GM23338 (cell line): Measurements from ENCODE around the gene EYS. TPM values are rescaled to one million over a fixed set of nuclear protein-coding genes. Genes with fewer than 3 reads are reported as not detected.

Source experiments
- ATAC-seq: fragments of 200-7000 bp; cut with Tn5 transposase; 3 replicates; pipeline ENCODE4 v1.9.1; 2020
- DNase-seq: peaks from one replicate; pipeline ENCODE4 v3.0.0-alpha.2; 2015; ENCODE audit warnings: low spot score
- H2AFZ ChIP-seq: fragments of 200-600 bp; sonication (generic); 2 replicates; pipeline ENCODE4 v1.8.0; 2016; ENCODE audit warnings: antibody characterized with exemption, mild to moderate bottlenecking, moderate library complexity
- H3F3A ChIP-seq: fragments of 200-600 bp; sonication (generic); replicated peaks from 2 replicates; pipeline ENCODE4 v1.8.0; 2017; ENCODE audit warnings: antibody characterized with exemption, mixed run types, low read depth
- H3K27ac ChIP-seq: fragments of 200-600 bp; sonication (generic); 2 replicates; pipeline ENCODE4 v1.6.1; 2016; ENCODE audit warnings: low read depth
- H3K27me3 ChIP-seq: fragments of 200-600 bp; sonication (generic); 2 replicates; pipeline ENCODE4 v1.8.0; 2016; ENCODE audit warnings: mild to moderate bottlenecking, mixed run types, moderate library complexity; ENCODE audit not compliant: insufficient read depth
- H3K36me3 ChIP-seq: fragments of 200-600 bp; sonication (generic); 2 replicates; pipeline ENCODE4 v1.8.0; 2016; ENCODE audit warnings: mild to moderate bottlenecking; ENCODE audit not compliant: insufficient read depth
- H3K4me1 ChIP-seq: fragments of 200-600 bp; sonication (generic); 2 replicates; pipeline ENCODE4 v1.8.0; 2016; ENCODE audit warnings: mild to moderate bottlenecking, moderate library complexity; ENCODE audit not compliant: insufficient read depth
- H3K4me2 ChIP-seq: fragments of 200-600 bp; sonication (generic); 2 replicates; pipeline ENCODE4 v1.7.1; 2017; ENCODE audit warnings: mixed run types
- H3K4me3 ChIP-seq: fragments of 200-600 bp; sonication (generic); 2 replicates; pipeline ENCODE4 v1.6.1; 2016; ENCODE audit warnings: mixed run types
- H3K79me2 ChIP-seq: fragments of 200-600 bp; sonication (generic); replicated peaks from 2 replicates; pipeline ENCODE4 v1.8.0; 2017; ENCODE audit warnings: mild to moderate bottlenecking; ENCODE audit not compliant: insufficient read depth
- H3K9me2 ChIP-seq: fragments of 200-600 bp; sonication (generic); 2 replicates; pipeline ENCODE4 v1.8.0; 2017; ENCODE audit not compliant: insufficient read depth
- H4K20me1 ChIP-seq: fragments of 200-600 bp; sonication (generic); replicated peaks from 2 replicates; pipeline ENCODE4 v1.8.0; 2017; ENCODE audit warnings: mild to moderate bottlenecking; ENCODE audit not compliant: insufficient read depth
- H3K27ac Mint-ChIP-seq: 2 replicates; pipeline ENCODE4 v1.8.0; 2020; ENCODE audit warnings: inconsistent platforms, mild to moderate bottlenecking, moderate library complexity, mixed read lengths
- H3K27me3 Mint-ChIP-seq: 3 replicates; pipeline ENCODE4 v1.8.0; 2022; ENCODE audit warnings: low read depth, mild to moderate bottlenecking, moderate library complexity, mixed read lengths, inconsistent platforms; ENCODE audit not compliant: insufficient read depth, poor library complexity
- H3K36me3 Mint-ChIP-seq: 3 replicates; pipeline ENCODE4 v1.8.0; 2021; ENCODE audit warnings: low read depth, mild to moderate bottlenecking, inconsistent platforms, moderate library complexity, mixed read lengths
- H3K4me1 Mint-ChIP-seq: 3 replicates; pipeline ENCODE4 v1.8.0; 2020; ENCODE audit warnings: mild to moderate bottlenecking, inconsistent platforms, mixed read lengths
- H3K4me3 Mint-ChIP-seq: 3 replicates; pipeline ENCODE4 v1.8.0; 2021; ENCODE audit warnings: moderate library complexity, mild to moderate bottlenecking, inconsistent platforms, mixed read lengths
- H3K9me3 Mint-ChIP-seq: 3 replicates; pipeline ENCODE4 v1.8.0; 2020; ENCODE audit warnings: moderate library complexity, mild to moderate bottlenecking, inconsistent platforms, mixed read lengths
- CREB1 ChIP-seq: fragments of 250-450 bp; sonication (Bioruptor Pico); IDR thresholded peaks from 2 replicates; pipeline ENCODE4 v1.5.0; 2020; ENCODE audit warnings: low read depth, mild to moderate bottlenecking, moderate library complexity
- EZH2 ChIP-seq: fragments of 200-600 bp; sonication (generic); IDR thresholded peaks from one replicate; pipeline ENCODE4 v1.8.0; 2017; ENCODE audit warnings: antibody characterized with exemption, mild to moderate bottlenecking, low read depth; ENCODE audit not compliant: unreplicated experiment
- EZH2phosphoT487 ChIP-seq: fragments of 200-600 bp; sonication (generic); IDR thresholded peaks from one replicate; pipeline ENCODE4 v1.8.1; 2018; ENCODE audit warnings: antibody characterized with exemption; ENCODE audit not compliant: unreplicated experiment
- JUNB ChIP-seq: IDR thresholded peaks from one replicate; pipeline ENCODE4 v1.6.1; 2016; ENCODE audit warnings: antibody characterized with exemption; ENCODE audit not compliant: unreplicated experiment
- NANOG ChIP-seq: IDR thresholded peaks from 2 replicates; pipeline ENCODE4 v1.6.1; 2016; ENCODE audit warnings: antibody characterized with exemption, borderline replicate concordance
- POLR2AphosphoS5 ChIP-seq: IDR thresholded peaks from 2 replicates; pipeline ENCODE4 v1.6.1; 2016; ENCODE audit warnings: antibody characterized with exemption, low read depth
- STAT1 ChIP-seq: IDR thresholded peaks from one replicate; pipeline ENCODE4 v1.6.1; 2016; ENCODE audit warnings: antibody characterized with exemption; ENCODE audit not compliant: unreplicated experiment
- ZNF114 ChIP-seq: fragments of 250-450 bp; sonication (Bioruptor Pico); IDR thresholded peaks from 2 replicates; pipeline ENCODE4 v1.5.0; 2020; ENCODE audit warnings: mild to moderate bottlenecking, moderate library complexity
- ZNF331 ChIP-seq: fragments of 250-450 bp; sonication (Bioruptor Pico); IDR thresholded peaks from 2 replicates; pipeline ENCODE4 v1.5.0; 2020; ENCODE audit warnings: low read depth, mild to moderate bottlenecking, moderate library complexity
- polyA plus RNA-seq: library from polyadenylated mRNA; unstranded; fragments of >200 nt; fragmentation: Nextera tagmentation; extraction: Ambion mirVana; gene quantifications from 2 replicates; pipeline ENCODE4 v1.2.1, GENCODE V29; 2016
- total RNA-seq: library from RNA; depleted of rRNA; stranded (reverse); fragments of >200 nt; shearing (Covaris generic); gene quantifications from 2 replicates; pipeline ENCODE4 v1.2.3, GENCODE V29; 2014
- TF ChIP-seq, protein P1 (sequence below), 2 experiments: fragments of 200-600 bp in 1 of 2; sonication (generic) in 1 of 2; conservative IDR thresholded peaks; 2 replicates each; pipeline versions ENCODE4 v1.5.1 to v1.6.1; 2016 to 2017; ENCODE audit warnings: antibody characterized with exemption in 2 of 2, low read depth in 2 of 2, mild to moderate bottlenecking in 2 of 2, moderate library complexity in 1 of 2
- TF ChIP-seq, protein P2 (sequence below): fragments of 250-450 bp; sonication (Bioruptor Pico); IDR thresholded peaks from 2 replicates; pipeline ENCODE4 v1.5.0; 2020; ENCODE audit warnings: mild to moderate bottlenecking, moderate library complexity
- TF ChIP-seq, protein P3 (sequence below): IDR thresholded peaks from one replicate; pipeline ENCODE4 v1.6.1; 2018; ENCODE audit warnings: antibody characterized with exemption; ENCODE audit not compliant: unreplicated experiment

The EYS gene
- total and polyA plus RNA-seq, 2 experiments from 2014 or later = 0.38 to 0.52 TPM

DNA sequence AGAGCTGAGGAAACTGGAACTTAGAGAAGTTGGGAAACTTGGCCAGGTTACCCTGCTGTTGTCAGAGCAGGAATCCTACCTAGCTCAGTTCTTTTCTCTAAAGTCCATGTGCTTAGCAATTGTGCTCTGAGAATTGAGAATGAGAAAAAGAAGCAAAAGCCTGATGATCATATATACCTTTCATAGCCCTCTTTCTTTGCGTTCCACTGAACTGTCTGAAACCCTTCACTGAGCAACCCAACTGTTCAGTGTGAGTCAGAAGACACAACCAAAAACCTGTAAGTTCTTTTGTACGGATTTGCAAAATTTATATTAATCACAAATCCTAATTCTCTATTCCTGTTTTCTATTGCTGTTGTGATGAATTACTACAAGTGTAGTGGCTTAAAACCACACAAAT is 1990.9 kb downstream of the EYS start (continued):
- TF ChIP-seq, protein P1, sequence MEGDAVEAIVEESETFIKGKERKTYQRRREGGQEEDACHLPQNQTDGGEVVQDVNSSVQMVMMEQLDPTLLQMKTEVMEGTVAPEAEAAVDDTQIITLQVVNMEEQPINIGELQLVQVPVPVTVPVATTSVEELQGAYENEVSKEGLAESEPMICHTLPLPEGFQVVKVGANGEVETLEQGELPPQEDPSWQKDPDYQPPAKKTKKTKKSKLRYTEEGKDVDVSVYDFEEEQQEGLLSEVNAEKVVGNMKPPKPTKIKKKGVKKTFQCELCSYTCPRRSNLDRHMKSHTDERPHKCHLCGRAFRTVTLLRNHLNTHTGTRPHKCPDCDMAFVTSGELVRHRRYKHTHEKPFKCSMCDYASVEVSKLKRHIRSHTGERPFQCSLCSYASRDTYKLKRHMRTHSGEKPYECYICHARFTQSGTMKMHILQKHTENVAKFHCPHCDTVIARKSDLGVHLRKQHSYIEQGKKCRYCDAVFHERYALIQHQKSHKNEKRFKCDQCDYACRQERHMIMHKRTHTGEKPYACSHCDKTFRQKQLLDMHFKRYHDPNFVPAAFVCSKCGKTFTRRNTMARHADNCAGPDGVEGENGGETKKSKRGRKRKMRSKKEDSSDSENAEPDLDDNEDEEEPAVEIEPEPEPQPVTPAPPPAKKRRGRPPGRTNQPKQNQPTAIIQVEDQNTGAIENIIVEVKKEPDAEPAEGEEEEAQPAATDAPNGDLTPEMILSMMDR (conservative IDR thresholded peaks at IDR 0.05; ENCODE audit: low read depth in 2 of 2) = no peak

DNA sequence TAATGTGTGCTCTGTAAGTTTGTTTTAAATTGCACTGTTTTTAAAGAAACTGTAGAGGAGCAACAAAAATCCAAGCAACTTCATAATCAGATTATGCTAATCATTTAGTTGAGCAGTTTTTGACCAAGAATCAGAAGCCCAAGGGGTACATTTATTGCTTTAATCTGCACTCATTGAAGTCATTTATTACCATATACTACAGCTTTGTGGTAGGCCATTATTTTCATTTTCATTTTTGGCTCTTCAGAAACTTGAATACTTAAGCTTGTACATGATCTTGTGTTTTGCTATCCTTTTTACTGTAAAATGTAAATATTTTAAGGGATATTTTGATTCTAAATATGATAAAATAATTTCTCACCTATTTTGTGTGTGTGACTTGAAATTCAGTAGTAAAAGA is 1992.9 kb downstream of the EYS start:
- H4K20me1 ChIP-seq = peaks cover 3% of the 10 kb centered on the region; the same call in 1 of the 2 replicates
- no peak overlapping the region for H3K27ac ChIP-seq
- no peaks in the 10 kb centered on the region for H3K4me1 ChIP-seq
- Mint-ChIP-seq H3K27ac (no peak overlapping the region), H3K9me3 (no peaks in the 10 kb centered on the region), H3K36me3 (peaks cover 41% of the 10 kb centered on the region), H3K4me3 (no peak overlapping the region), H3K27me3 (no peaks in the 10 kb centered on the region), H3K4me1 (no peaks in the 10 kb centered on the region)
- TF ChIP-seq NANOG (no peak), ZNF114 (CRISPR knock-in tag) (no peak), JUNB (no peak), POLR2AphosphoS5 (no peak), ZNF331 (no peak), STAT1 (no peak), CREB1 (CRISPR knock-in tag) (no peak), EZH2 (no peak), EZH2phosphoT487 (no peak)
- TF ChIP-seq, protein P2, sequence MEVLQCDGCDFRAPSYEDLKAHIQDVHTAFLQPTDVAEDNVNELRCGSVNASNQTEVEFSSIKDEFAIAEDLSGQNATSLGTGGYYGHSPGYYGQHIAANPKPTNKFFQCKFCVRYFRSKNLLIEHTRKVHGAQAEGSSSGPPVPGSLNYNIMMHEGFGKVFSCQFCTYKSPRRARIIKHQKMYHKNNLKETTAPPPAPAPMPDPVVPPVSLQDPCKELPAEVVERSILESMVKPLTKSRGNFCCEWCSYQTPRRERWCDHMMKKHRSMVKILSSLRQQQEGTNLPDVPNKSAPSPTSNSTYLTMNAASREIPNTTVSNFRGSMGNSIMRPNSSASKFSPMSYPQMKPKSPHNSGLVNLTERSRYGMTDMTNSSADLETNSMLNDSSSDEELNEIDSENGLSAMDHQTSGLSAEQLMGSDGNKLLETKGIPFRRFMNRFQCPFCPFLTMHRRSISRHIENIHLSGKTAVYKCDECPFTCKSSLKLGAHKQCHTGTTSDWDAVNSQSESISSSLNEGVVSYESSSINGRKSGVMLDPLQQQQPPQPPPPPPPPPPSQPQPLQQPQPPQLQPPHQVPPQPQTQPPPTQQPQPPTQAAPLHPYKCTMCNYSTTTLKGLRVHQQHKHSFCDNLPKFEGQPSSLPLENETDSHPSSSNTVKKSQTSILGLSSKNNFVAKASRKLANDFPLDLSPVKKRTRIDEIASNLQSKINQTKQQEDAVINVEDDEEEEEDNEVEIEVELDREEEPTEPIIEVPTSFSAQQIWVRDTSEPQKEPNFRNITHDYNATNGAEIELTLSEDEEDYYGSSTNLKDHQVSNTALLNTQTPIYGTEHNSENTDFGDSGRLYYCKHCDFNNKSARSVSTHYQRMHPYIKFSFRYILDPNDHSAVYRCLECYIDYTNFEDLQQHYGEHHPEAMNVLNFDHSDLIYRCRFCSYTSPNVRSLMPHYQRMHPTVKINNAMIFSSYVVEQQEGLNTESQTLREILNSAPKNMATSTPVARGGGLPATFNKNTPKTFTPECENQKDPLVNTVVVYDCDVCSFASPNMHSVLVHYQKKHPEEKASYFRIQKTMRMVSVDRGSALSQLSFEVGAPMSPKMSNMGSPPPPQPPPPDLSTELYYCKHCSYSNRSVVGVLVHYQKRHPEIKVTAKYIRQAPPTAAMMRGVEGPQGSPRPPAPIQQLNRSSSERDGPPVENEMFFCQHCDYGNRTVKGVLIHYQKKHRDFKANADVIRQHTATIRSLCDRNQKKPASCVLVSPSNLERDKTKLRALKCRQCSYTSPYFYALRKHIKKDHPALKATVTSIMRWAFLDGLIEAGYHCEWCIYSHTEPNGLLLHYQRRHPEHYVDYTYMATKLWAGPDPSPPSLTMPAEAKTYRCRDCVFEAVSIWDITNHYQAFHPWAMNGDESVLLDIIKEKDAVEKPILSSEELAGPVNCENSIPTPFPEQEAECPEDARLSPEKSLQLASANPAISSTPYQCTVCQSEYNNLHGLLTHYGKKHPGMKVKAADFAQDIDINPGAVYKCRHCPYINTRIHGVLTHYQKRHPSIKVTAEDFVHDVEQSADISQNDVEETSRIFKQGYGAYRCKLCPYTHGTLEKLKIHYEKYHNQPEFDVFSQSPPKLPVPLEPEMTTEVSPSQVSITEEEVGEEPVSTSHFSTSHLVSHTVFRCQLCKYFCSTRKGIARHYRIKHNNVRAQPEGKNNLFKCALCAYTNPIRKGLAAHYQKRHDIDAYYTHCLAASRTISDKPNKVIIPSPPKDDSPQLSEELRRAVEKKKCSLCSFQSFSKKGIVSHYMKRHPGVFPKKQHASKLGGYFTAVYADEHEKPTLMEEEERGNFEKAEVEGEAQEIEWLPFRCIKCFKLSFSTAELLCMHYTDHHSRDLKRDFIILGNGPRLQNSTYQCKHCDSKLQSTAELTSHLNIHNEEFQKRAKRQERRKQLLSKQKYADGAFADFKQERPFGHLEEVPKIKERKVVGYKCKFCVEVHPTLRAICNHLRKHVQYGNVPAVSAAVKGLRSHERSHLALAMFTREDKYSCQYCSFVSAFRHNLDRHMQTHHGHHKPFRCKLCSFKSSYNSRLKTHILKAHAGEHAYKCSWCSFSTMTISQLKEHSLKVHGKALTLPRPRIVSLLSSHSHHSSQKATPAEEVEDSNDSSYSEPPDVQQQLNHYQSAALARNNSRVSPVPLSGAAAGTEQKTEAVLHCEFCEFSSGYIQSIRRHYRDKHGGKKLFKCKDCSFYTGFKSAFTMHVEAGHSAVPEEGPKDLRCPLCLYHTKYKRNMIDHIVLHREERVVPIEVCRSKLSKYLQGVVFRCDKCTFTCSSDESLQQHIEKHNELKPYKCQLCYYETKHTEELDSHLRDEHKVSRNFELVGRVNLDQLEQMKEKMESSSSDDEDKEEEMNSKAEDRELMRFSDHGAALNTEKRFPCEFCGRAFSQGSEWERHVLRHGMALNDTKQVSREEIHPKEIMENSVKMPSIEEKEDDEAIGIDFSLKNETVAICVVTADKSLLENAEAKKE (CRISPR knock-in tag) = no peak
- TF ChIP-seq, protein P3, sequence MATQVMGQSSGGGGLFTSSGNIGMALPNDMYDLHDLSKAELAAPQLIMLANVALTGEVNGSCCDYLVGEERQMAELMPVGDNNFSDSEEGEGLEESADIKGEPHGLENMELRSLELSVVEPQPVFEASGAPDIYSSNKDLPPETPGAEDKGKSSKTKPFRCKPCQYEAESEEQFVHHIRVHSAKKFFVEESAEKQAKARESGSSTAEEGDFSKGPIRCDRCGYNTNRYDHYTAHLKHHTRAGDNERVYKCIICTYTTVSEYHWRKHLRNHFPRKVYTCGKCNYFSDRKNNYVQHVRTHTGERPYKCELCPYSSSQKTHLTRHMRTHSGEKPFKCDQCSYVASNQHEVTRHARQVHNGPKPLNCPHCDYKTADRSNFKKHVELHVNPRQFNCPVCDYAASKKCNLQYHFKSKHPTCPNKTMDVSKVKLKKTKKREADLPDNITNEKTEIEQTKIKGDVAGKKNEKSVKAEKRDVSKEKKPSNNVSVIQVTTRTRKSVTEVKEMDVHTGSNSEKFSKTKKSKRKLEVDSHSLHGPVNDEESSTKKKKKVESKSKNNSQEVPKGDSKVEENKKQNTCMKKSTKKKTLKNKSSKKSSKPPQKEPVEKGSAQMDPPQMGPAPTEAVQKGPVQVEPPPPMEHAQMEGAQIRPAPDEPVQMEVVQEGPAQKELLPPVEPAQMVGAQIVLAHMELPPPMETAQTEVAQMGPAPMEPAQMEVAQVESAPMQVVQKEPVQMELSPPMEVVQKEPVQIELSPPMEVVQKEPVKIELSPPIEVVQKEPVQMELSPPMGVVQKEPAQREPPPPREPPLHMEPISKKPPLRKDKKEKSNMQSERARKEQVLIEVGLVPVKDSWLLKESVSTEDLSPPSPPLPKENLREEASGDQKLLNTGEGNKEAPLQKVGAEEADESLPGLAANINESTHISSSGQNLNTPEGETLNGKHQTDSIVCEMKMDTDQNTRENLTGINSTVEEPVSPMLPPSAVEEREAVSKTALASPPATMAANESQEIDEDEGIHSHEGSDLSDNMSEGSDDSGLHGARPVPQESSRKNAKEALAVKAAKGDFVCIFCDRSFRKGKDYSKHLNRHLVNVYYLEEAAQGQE = no peak
- TF ChIP-seq, protein P1 (conservative IDR thresholded peaks at IDR 0.05; ENCODE audit: low read depth in 2 of 2) = no peak
- no peak overlapping the region for H3K4me2 ChIP-seq
- ATAC-seq = no peak
- peaks cover 35% of the 10 kb centered on the region for H3K36me3 ChIP-seq
- H3K79me2 ChIP-seq = no peaks in the 10 kb centered on the region
- no peaks in the 10 kb centered on the region for H3K9me2 ChIP-seq
- H3K27me3 ChIP-seq = no peaks in the 10 kb centered on the region
- H2AFZ ChIP-seq = no peak overlapping the region
- DNase-seq = no peak
- no peaks in the 10 kb centered on the region for H3F3A ChIP-seq
- no peak overlapping the region for H3K4me3 ChIP-seq
